ENCODE data around the gene CERK. TPM values are rescaled to one million over a fixed set of nuclear protein-coding genes. Genes with fewer than 3 reads are reported as not detected.

The CERK gene
- total and polyA plus RNA-seq, 2 of the 13 experiments (the other 11 are each of a cell fraction or from before 2014, with no cell fraction given): 40.3 to 41.9 TPM

GRCh38 chr22:46781291-46781690 is 43.2 kb upstream of the CERK start:
- 97% methylated on average over 8 of the region's 9 CpGs for WGBS (ENCODE audit: low lambda C conversion rate)
- FAIRE-seq (no peak), DNase-seq (ENCODE audit: low spot score) (no peak), ATAC-seq (no peak)
- POLR2A ChIA-PET: no interaction called here
- in situ Hi-C loops (cut with HindIII; ENCODE audit: extremely low pct_ligation_motif_present, low pct_unique_long_range_greater_than_20kb) (no loop called here), intact Hi-C loops (cut with micrococcal nuclease; ENCODE audit: unreplicated experiment) (no loop called here)
- Histone ChIP-seq H3K4me2 (ENCODE audit: low read depth, low read length) (no peak overlapping the region), H2AFZ (ENCODE audit: low read length) (no peak overlapping the region), H4K20me1 (ENCODE audit: insufficient read depth, low read length) (peaks cover 11% of the 10 kb centered on the region; the same call in 1 of the 2 replicates), H3K79me2 (ENCODE audit: insufficient read depth, low read length) (peaks cover 93% of the 10 kb centered on the region), H3K36me3 (replicated peaks in 1 of 2; ENCODE audit: control insufficient read depth in 1 of 2, insufficient read depth in 2 of 2, low read length in 2 of 2) (peaks cover 5 to 11% of the 10 kb centered on the region in 2 experiments; a peak in 4 of 5 replicates), H3K4me1 (ENCODE audit: insufficient read depth, low read length) (peaks cover 10% of the 10 kb centered on the region), H3K27me3 (ENCODE audit: control insufficient read depth in 1 of 2, insufficient read depth in 2 of 2, low read length in 2 of 2) (no peaks in the 10 kb centered on the region), H3K9ac (ENCODE audit: insufficient read depth, low read depth, low read length) (no peak overlapping the region), H3K4me3 (replicated peaks in 1 of 3; ENCODE audit: insufficient read depth in 1 of 3, low read depth in 2 of 3, low read length in 3 of 3) (no peak overlapping the region), H3K27ac (ENCODE audit: extremely low read length, insufficient read depth, low read length) (no peak overlapping the region), H3K9me3 (ENCODE audit: low read length) (no peaks in the 10 kb centered on the region)
- no peak for TF ChIP-seq USF2 (IDR thresholded peaks at IDR 0.05; ENCODE audit: low read depth, low read length)
- TF ChIP-seq USF2 (CRISPR knock-in tag; IDR thresholded peaks at IDR 0.05; ENCODE audit: borderline replicate concordance): no peak
- 0 out of 2 replicates have a peak, but pooled peaks have one; percentile 13 for TF ChIP-seq HOXA3 (CRISPR knock-in tag; IDR thresholded peaks at IDR 0.05)
- CTCF ChIA-PET (ENCODE audit: low intra/inter-chr PET ratio, low total read pairs): no interaction called here
- no TSS peak for BruUV-seq (replicated peaks)

GRCh38 chr22:46780453-46780852 is 42.4 kb upstream of the CERK start:
- FAIRE-seq (no peak), ATAC-seq (no peak), DNase-seq (ENCODE audit: low spot score) (no peak)
- CTCF ChIA-PET (ENCODE audit: low intra/inter-chr PET ratio, low total read pairs): no interaction called here
- Histone ChIP-seq H4K20me1 (ENCODE audit: insufficient read depth, low read length) (peaks cover 17% of the 10 kb centered on the region; the same call in 1 of the 2 replicates), H3K9me3 (ENCODE audit: low read length) (no peaks in the 10 kb centered on the region), H3K4me1 (ENCODE audit: insufficient read depth, low read length) (peaks cover 18% of the 10 kb centered on the region), H3K36me3 (replicated peaks in 1 of 2; ENCODE audit: control insufficient read depth in 1 of 2, insufficient read depth in 2 of 2, low read length in 2 of 2) (peaks cover 5 to 11% of the 10 kb centered on the region in 2 experiments; a peak in 4 of 5 replicates), H3K4me2 (ENCODE audit: low read depth, low read length) (no peak overlapping the region), H3K79me2 (ENCODE audit: insufficient read depth, low read length) (peaks cover 94% of the 10 kb centered on the region), H3K4me3 (replicated peaks in 1 of 3; ENCODE audit: insufficient read depth in 1 of 3, low read depth in 2 of 3, low read length in 3 of 3) (no peak overlapping the region), H3K9ac (ENCODE audit: insufficient read depth, low read depth, low read length) (no peak overlapping the region), H3K27me3 (ENCODE audit: control insufficient read depth in 1 of 2, insufficient read depth in 2 of 2, low read length in 2 of 2) (no peaks in the 10 kb centered on the region), H3K27ac (ENCODE audit: extremely low read length, insufficient read depth, low read length) (no peak overlapping the region), H2AFZ (ENCODE audit: low read length) (no peak overlapping the region)
- POLR2A ChIA-PET: interaction anchor here (1.7 kb wide), 1 partner anchor 18 kb away, joined by 5 read pairs; the partner anchor contains the start of gene TBC1D22A
- 94% methylated on average over 9 of the region's 9 CpGs for WGBS (ENCODE audit: low lambda C conversion rate)
- in situ Hi-C loops (cut with HindIII; ENCODE audit: extremely low pct_ligation_motif_present, low pct_unique_long_range_greater_than_20kb): no loop called here
- BruUV-seq (replicated peaks): no TSS peak
- intact Hi-C loops (cut with micrococcal nuclease; ENCODE audit: unreplicated experiment): no loop called here
- no peak for TF ChIP-seq AGO2 (optimal IDR thresholded peaks at IDR 0.05; ENCODE audit: low read depth, low read length)
- TF ChIP-seq KLF11 (CRISPR knock-in tag; IDR thresholded peaks at IDR 0.05): no peak
- TF ChIP-seq SP5 (CRISPR knock-in tag; IDR thresholded peaks at IDR 0.05; ENCODE audit: borderline replicate concordance, low read depth): no peak
- no peak for TF ChIP-seq ZFY (CRISPR knock-in tag; IDR thresholded peaks at IDR 0.05)
- TF ChIP-seq ZNF691 (CRISPR knock-in tag; IDR thresholded peaks at IDR 0.05; ENCODE audit: borderline replicate concordance, low read depth): no peak
- no peak for TF ChIP-seq ZNF512B (CRISPR knock-in tag; IDR thresholded peaks at IDR 0.05; ENCODE audit: borderline replicate concordance)
- no peak for TF ChIP-seq ZNF275 (CRISPR knock-in tag; IDR thresholded peaks at IDR 0.05; ENCODE audit: borderline replicate concordance)

Measured in HepG2 (cell line).